MM.1S (cell line): ENCODE measurements around the gene OR1I1.

Experiments used
- CTCF ChIP-seq: fragments of 300-600 bp; sonication (generic); IDR thresholded peaks from 2 replicates; pipeline ENCODE4 v1.5.1; 2016; ENCODE audit warnings: antibody characterized with exemption, low read length, mixed read lengths
- EZH2 ChIP-seq: fragments of 300-600 bp; sonication (generic); optimal IDR thresholded peaks from 2 replicates; pipeline ENCODE3; 2017; ENCODE audit warnings: low read depth, mild to moderate bottlenecking, antibody characterized with exemption, low read length, mixed read lengths

- TF ChIP-seq CTCF (no peak), EZH2 (no peak)
These were observed 5.2 kb downstream of the OR1I1 start for GRCh38 chr19:15087182-15087581.
